Measurements from ENCODE around the gene HSP90AB1. TPM values are rescaled to one million over a fixed set of nuclear protein-coding genes. Genes with fewer than 3 reads are reported as not detected.

HSP90AB1 gene
- total RNA-seq, 1 donor from 2014 or later: 1,294 TPM

DNA sequence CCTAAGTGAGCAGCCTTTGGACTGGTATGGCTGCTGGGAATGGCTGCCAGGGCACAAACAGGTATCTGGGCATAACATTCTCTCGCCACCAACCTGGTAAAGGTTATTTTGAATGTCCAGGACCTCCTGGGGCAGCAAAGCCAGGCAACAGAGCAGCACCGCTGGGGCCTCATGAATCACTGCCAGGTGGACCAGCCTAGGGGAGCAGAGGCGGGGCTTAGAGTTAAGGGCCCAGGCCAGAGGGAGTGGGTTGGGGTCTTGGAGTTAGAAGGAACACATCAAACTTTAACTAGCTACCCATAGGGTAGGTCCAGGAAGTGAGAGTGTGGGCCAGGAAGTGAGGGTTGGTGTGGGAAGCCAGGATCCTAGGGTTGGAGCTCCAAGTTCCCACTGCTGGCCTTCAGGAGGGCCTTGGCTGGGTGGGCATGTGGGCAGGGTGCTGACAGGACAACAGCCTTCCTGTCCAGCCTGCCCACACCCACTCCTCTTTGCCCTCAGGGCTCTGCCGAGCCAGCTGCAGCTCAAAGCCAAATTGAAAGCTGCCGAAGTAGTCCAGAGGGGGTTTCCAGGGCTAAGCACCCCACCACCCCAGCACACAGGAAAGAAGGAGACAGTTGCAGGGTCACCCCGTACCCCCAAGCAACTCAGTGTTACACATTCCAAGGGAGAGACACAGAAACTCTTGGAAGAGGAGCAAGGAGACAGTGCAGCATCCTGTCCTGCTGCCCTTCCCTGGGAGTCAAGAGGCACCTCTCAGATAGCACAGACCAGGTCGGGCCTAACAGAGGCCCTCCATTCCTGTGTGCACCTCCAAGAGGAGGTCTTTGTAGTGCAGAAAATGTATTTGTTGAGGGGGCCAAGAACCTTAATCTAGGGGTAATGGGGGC, 15.8 kb downstream of the HSP90AB1 start:
- peak overlapping the region; percentile 70 for H3K4me3 ChIP-seq (ENCODE audit: low read depth, low read length)
- TF ChIP-seq, protein P1, sequence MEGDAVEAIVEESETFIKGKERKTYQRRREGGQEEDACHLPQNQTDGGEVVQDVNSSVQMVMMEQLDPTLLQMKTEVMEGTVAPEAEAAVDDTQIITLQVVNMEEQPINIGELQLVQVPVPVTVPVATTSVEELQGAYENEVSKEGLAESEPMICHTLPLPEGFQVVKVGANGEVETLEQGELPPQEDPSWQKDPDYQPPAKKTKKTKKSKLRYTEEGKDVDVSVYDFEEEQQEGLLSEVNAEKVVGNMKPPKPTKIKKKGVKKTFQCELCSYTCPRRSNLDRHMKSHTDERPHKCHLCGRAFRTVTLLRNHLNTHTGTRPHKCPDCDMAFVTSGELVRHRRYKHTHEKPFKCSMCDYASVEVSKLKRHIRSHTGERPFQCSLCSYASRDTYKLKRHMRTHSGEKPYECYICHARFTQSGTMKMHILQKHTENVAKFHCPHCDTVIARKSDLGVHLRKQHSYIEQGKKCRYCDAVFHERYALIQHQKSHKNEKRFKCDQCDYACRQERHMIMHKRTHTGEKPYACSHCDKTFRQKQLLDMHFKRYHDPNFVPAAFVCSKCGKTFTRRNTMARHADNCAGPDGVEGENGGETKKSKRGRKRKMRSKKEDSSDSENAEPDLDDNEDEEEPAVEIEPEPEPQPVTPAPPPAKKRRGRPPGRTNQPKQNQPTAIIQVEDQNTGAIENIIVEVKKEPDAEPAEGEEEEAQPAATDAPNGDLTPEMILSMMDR (IDR thresholded peaks at IDR 0.05; ENCODE audit: insufficient read depth, low read length, poor library complexity, severe bottlenecking): no peak
- no peak for DNase-seq (ENCODE audit: low read depth)
- H3K27me3 ChIP-seq (ENCODE audit: control insufficient read depth, insufficient read depth, low read length): no peaks in the 10 kb centered on the region
- no peaks in the 10 kb centered on the region for H3K36me3 ChIP-seq (ENCODE audit: control insufficient read depth, insufficient read depth, low read length)

DNA sequence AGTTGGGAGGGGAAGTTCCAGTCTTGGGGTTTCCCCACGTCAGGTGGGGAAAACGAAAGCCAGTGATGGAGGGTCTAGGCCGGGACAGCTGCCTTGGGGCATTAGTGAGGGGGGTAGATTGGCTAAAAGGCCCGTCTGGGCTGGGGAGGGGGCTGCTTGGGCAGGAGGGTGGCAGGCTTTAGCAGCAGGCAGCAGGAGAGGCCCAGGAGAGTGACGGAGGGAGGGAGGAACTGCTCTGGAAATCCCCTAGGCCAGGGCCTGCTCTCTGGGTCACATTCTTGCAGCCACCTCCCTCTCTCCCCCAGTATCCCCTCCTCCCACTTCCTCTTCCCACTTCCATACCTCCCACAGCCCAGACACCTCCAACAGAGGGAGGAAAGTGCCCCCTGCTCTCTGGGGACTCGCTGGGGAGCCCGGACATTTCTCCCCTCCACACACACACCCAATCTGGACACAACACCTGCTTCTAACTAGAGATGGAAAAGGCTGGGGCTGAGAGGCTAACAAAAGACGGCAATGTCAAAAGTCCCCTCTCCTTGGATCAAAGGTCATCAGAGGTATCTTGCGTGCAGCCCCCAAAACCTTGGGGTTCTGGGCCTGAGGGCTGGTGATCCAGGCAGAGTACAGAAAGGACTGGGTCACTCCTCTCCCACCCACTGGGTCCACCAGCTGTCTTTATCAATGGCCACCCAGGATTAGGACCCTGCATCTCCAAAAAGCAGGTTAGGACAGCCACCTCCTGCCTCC, 16.6 kb downstream of the HSP90AB1 start:
- H3K36me3 ChIP-seq (ENCODE audit: control insufficient read depth, insufficient read depth, low read length): no peaks in the 10 kb centered on the region
- TF ChIP-seq, protein P1 (IDR thresholded peaks at IDR 0.05; ENCODE audit: insufficient read depth, low read length, poor library complexity, severe bottlenecking): no peak
- H3K4me3 ChIP-seq (ENCODE audit: low read depth, low read length): peak overlapping the region; percentile 70
- peaks cover 5% of the 10 kb centered on the region for H3K27me3 ChIP-seq (ENCODE audit: control insufficient read depth, insufficient read depth, low read length)
- DNase-seq (ENCODE audit: low read depth): no peak

DNA sequence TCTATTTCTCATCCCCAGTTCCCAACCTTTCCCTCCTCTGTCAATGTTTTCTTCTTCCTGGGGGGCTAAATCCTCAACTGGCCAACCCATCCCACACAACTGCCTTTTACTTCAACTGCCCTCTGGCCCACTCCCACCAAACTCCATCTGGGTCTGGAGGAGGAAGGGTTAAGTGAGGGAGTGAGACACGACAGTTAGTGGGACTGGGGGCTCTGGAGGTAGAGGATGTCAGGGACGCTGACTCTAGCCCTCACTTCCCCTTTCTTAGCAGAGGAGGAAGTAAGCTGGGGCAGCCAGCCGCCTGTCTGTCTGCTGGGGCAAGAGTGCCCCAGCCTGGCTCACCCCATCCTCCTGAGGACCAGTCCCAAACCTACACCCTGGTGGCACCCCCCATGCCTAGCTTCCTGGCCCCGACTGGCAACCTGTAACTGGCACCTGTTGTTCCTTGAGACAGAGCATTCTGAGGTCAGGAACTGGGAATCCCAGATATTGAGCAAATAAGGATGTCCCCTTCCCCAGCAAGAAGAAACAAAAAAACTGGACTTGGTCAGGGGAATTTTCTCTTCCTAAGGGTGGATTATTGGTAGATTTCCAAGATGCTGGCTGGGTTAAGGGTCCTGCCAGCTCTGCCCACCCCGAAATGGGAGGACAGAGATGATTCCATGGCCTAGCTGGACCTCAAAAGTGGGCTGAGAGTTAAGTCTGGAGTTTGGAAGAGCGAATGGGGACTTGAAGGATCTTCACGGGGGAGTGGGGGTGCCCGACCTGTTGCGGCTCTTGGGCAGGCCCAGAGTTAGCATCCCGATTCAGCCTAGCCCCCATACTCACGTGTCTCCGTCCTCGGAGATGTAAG, 17.5 kb downstream of the HSP90AB1 start:
- TF ChIP-seq, protein P1 (IDR thresholded peaks at IDR 0.05; ENCODE audit: insufficient read depth, low read length, poor library complexity, severe bottlenecking): no peak
- DNase-seq (ENCODE audit: low read depth): no peak
- Histone ChIP-seq H3K36me3 (ENCODE audit: control insufficient read depth, insufficient read depth, low read length) (no peaks in the 10 kb centered on the region), H3K27me3 (ENCODE audit: control insufficient read depth, insufficient read depth, low read length) (peaks cover 14% of the 10 kb centered on the region), H3K4me3 (ENCODE audit: low read depth, low read length) (peak overlapping the region; percentile 70)

GRCh38 chr6:44265007-44265721, 18.3 kb downstream of the HSP90AB1 start, which contains the start of gene NFKBIE:
Gene NFKBIE, minus strand, starts transcription at chr6:44265551. Its CDS starts 205 bp downstream, at chr6:44265346.
- H3K27me3 ChIP-seq (ENCODE audit: control insufficient read depth, insufficient read depth, low read length): peaks cover 21% of the 10 kb centered on the region
- TF ChIP-seq, protein P1 (IDR thresholded peaks at IDR 0.05; ENCODE audit: insufficient read depth, low read length, poor library complexity, severe bottlenecking): peak; percentile 31
- peak within 1 kb of the TSS; percentile 70 for H3K4me3 ChIP-seq (ENCODE audit: low read depth, low read length)
- peak; percentile 74 for DNase-seq (ENCODE audit: low read depth)
- no peaks in the 10 kb centered on the region for H3K36me3 ChIP-seq (ENCODE audit: control insufficient read depth, insufficient read depth, low read length)

DNA sequence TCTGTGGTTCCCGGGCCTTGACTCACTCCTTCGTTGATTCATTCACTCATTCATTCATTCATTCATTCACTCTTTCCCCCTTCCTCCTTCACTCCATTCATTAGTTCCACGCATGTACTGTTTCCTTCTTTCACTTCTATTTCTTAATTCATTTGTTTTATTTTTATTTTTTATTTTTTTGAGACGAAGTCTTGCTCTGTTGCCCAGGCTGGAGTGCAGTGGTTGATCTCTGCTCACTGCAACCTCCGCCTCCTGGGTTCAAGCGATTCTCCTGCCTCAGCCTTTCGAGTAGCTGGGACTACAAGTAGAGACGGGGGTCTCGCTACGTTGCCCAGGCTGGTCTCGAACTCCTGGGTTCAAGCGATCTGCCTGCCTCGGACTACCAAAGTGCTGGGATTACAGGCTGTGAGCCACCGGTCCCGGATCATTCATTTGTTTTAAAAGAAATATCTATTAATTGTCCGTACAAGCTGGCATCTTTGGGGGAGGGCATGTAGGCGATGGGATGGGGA, 18.9 kb downstream of the HSP90AB1 start:
- no peak for DNase-seq (ENCODE audit: low read depth)
- TF ChIP-seq, protein P1 (IDR thresholded peaks at IDR 0.05; ENCODE audit: insufficient read depth, low read length, poor library complexity, severe bottlenecking): no peak
- H3K36me3 ChIP-seq (ENCODE audit: control insufficient read depth, insufficient read depth, low read length): no peaks in the 10 kb centered on the region
- H3K4me3 ChIP-seq (ENCODE audit: low read depth, low read length): no peak overlapping the region
- H3K27me3 ChIP-seq (ENCODE audit: control insufficient read depth, insufficient read depth, low read length): peaks cover 23% of the 10 kb centered on the region

All from kidney epithelial cell (primary cell).